Dedifferentiated amniotic fluid mesenchymal stem cell (primary cell): ENCODE results near the gene ELSPBP1.
"Not testable (repeated sequence)": the region's sequence is repeated elsewhere in the genome, so short reads cannot be mapped to it uniquely, and the experiment has no call there.

Source experiments
- DNase-seq: peaks from one replicate; pipeline ENCODE4 v3.0.0-alpha.2; 2016; ENCODE audit errors: extremely low spot score

ELSPBP1 gene

DNA sequence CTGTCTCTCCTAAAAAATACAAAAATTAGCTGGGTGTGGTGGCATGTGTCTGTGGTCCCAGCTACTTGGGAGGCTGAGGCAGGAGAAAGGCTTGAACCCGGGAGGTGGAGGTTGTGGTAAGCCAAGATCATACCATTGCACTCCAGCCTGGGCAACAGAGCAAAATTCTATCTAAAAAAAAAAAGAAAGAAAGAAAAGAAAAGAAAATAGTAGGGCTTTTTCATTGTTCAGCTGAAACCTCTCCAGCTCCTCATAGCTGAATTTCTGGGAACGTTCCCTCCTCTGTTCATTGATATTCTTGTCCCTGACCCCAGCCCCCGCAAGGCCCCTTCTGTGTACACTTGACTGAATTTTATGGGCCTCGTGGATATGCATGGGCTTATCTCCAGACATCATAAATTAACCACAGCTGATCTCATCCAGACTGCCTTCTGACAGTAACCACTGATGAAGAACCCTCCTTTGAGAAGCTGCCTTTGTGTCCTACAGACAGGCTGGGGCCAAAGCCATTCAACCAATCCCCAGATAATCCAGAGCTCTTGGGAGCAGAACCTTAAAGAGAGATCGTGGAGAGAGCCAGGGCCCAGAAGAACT, at the start of gene ELSPBP1:
TSS of gene ELSPBP1 (plus strand) at position 424 of the 594 bp plus-strand sequence. CDS start 14,036 bp downstream, outside the sequence.
- no peak for DNase-seq

DNA sequence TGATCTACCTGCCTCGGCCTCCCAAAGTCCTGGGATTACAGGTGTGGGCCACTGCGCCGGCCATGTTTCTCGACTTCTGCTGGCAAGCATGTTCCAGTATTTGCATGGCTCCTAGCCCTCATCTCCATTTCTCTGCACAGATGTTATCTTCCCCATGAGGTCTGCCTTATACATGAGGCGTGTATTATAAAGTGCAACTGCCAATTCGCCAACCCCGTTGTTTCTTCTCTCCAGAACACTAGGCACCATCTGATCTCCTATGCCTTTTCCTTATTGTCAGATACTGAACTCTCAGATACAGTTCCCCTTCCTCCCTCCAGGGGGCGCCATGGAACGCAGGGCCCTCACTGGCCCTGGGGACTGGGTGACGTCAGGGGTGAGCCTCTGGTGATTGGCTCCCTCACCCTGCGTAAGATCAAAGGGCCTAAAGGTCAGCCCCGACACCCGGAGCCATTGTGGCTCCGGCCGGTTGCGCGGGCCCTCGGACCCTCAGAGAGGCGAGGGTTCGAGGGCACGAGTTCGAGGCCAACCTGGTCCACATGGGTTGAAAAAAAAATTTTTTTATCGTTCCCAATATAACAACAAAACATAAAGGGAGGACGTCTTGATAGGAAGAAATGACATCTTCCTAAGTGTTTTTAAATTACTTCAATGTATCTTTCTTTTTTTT, 44.4 kb upstream of the ELSPBP1 start:
- DNase-seq: not testable (repeated sequence)

DNA sequence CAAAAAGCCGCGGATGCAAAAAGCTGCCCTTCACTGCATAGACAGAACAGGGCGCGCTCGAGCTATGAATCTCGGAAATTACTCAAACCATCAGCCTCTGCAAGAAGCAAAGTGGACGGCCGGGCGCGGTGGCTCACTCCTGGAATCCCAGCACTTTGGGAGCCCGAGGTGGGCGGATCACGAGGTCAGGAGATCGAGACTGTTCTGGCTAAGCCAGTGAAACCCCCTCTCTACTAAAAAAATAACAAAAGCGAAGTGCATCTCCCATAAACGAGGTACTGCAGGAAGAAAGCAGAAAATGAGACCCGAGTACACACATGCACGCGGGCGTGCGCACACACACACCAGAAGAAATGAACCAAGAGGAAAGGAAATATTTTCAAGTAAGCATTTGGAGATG, 42.3 kb upstream of the ELSPBP1 start:
- not testable (repeated sequence) for DNase-seq

DNA sequence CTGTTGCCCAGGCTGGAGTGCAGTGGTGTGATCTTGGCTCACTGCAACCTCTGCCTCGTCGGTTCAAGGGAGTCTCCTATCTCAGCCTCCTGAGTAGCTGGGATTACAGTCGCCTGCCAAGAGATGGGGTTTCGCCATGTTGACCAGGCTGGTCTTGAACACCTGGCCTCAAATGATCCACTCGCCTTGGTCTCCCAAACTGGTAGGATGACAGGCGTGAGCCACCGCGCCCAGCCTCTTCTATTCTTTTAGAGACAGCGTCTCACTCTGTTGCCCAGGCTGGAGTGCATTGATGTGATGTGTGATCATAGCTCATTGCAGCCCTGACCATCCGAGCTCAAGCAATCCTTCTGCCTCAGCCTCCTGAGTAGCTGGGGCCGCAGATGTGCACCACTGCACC, 38.5 kb upstream of the ELSPBP1 start:
- DNase-seq: not testable (repeated sequence)

DNA sequence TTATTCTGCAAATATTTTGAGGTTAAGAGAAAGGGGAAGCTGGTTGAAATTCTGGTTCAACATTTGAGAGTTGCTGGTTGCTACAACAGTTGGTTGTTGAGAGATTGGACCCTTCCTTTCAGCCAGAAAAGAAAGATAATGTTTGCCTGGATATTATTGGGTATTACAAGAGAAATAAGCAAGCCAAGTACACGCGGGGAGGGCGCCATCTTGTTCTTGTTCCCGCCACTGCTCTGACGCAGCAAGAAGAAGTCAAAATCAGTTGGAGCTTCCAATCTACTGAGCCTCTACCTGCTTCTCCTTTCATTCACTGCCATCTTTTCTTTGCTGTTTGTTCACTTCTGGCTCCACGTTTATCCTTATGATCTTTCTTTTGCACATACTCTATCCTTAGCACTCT, 20.9 kb upstream of the ELSPBP1 start:
- no peak for DNase-seq

DNA sequence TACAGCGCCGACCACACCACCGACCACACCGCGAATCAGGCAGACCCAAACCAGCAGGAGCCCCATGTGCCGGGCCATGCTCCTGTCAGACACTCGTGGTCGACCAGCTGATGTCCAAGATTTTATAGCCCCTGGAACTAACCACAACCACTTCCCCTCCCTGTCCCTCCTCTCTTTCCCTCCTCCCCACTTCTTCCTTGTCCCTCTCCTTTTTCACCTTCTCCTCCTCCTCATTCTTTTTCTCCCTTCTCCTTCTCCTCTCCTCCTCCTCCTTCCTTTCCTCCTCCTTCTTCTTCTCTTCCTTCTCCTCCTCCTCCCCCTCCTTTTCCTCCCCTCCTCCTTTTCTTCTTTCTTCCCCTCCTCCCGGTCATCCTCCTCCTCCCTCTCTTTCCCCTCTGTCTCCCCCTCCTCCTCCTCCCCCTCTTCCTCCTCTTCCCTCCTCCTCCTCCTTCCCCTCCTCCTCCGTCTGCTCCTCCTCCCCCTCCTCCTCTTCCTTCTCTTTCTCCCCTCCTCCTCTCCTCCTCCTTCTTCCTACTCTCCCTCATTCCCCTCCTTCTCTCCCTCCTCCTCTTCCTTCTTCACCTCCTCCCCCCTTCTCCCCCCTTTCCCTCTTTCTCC, 3.1 kb upstream of the ELSPBP1 start:
- no peak for DNase-seq

DNA sequence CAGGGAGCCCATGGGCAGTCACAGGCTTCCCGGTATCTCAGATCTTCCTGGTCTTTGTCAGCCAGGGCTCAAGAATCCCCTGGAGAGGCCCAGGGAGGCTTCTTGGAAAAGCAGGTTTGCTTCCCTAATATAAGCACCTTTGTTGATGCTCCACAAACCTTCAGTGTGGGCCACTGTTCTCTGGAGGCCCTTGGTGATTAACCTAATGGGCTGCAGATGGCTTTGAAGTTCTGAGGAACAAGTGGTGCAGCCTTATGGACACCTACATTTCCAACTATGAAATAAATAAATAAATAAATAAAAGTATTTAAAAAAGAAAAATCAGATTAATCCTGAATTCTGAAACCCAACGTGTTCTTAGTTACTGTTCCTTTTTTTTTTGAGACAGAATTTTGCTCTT, 2.4 kb upstream of the ELSPBP1 start, which contains the start of gene BSPH1:
TSS of gene BSPH1 (minus strand) at position 101 of the 400 bp plus-strand sequence. CDS start at position 12, 89 bp downstream.
- no peak for DNase-seq

DNA sequence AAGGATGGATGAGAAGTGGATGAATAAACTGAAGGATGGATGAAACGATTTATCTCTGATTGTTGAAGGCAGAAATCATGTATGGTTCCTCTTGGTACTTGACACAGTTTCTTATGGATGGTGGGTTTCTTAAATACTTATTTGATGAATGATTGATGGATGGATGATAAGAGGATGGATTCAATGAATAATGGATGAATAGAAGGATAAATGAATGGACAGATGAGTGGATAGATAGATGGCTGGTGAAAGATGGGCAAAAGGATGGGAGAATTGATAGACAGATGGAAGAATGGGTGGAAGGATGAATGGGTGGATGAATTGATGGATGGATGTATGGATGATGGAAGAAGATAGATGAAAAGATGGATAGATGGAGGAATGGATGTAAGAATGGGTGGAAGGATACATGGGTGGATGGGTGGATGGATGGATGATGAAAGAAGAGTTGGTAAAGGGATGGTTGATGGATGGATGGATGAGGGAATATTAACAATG, 1.8 kb downstream of the ELSPBP1 start:
- no peak for DNase-seq

DNA sequence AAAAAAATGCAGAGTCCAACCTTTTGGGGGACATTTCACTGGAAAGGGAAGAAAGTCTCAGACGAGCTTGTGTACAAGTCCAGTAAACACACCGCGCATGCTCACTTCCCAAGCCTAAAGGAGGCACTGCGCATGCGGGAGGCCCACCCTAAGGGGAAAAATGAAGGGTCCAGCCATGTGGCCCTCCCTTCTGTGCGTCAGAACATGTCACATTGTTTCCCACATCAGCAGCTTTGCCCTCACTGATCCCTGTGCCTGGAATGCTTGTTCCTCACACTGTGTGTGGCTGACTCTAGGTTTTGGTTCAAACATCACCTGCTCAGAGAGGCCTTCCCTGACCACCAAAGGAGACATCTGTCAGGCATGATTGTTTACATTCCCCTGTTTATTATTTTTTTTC, 4.4 kb downstream of the ELSPBP1 start:
- no peak for DNase-seq

DNA sequence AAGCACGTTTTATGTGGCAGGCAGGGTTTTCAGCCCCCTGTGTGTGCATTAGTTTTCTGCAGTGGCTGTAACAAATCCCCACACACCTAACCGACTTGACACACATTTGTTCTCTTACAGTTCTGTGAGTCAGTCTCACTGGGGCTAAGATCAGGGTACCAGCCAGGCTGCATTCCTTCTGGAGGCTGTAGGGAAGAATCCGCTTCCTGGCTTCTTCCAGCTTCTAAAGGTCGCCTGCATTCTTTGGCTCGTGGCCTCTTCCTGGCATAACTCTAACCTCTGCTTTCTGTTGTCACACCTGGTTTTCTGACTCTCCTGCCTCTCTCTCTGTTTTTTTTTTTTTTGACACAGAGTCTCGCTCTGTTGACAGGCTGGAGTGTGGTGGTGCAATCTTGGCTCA, 6.4 kb downstream of the ELSPBP1 start:
- DNase-seq: no peak

DNA sequence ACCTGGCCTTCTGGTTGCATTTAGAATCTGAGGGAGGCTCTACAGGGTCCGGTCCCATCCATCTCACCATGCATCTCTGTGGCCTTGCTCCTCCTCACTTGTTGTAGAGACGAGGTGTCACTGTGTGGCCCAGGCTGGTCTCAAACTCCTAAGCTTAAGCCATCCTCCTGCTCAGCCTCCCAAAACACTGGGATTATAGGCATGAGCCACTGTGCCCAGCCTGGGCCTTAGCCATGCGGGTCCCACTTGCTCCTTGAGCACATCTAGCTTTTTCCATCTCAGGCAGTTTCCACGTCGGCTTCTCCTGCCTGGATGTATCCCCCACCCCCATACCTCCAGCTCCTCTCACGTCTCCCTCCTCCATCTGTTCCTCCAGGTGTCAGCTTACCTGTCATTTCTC, 9.8 kb downstream of the ELSPBP1 start:
- no peak for DNase-seq

DNA sequence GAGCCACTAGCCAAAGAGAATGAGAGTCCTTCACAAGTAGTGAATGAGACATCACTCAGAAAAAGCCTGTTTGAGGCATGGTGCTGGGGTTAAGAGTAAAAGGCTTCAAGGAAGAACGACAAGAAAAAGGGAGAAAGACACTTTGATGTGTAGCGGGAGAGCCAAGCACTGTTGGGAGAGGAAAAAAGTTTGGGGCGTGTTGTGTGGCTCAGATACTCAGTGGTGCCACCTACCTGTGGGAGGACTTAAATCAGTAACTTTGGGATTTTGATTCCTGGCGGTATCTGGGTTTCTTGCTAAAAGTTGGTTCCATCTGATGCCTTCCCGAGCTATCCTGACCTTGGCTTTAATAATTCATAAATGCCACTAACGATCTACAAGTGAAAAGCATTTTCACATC, 12.3 kb downstream of the ELSPBP1 start:
- no peak for DNase-seq

DNA sequence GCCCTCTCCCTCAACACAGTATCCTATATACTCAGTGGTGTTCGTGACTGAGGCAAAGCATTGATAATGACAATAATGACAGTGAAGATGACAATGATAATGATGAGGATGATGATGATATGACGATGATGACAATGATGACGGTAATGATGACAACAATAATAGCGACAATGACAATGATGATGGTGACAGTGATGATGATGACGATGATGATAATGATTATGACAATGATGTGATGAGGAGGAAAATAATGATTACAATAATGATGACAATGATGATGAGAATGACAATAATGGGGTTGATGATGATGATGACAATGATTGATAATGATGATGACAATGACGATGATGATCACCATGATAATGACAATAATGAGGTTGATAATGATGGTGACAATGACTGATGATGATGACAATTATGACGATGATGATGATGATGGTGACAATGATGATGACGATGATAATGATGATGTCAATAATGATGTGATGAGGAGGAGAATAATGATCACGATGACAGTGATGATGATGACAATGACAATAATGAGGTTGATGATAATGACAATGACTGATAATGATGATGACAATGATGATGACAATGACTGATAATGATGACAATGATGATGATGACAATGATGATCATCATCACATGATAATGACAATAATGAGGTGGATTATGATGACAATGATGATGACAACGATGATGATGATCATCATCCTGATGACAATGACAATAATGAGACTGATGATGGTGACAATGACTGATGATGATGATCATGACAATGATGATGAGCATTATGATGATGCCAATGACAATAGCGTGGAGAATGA, 16.7 kb downstream of the ELSPBP1 start:
- DNase-seq: no peak

DNA sequence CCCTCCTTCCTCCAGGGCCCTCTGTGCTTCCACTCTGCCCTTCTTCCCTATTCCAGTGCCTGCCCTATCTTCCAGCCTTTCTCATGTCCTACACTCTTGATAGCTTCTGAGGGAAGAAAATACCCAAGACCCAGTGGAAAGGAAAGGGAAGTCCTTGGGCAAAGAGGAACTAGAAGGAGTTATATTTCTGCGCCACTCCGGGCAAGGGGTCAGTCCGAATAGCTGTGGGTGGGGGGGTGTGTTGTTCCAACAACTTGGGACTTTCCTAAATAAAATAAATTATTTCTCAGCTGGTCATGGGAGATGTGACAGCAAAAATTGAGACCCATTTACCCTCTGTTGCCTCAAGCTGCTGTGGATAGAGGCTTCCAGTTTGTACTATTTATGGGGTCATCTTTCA, 26.3 kb downstream of the ELSPBP1 start:
- no peak for DNase-seq

DNA sequence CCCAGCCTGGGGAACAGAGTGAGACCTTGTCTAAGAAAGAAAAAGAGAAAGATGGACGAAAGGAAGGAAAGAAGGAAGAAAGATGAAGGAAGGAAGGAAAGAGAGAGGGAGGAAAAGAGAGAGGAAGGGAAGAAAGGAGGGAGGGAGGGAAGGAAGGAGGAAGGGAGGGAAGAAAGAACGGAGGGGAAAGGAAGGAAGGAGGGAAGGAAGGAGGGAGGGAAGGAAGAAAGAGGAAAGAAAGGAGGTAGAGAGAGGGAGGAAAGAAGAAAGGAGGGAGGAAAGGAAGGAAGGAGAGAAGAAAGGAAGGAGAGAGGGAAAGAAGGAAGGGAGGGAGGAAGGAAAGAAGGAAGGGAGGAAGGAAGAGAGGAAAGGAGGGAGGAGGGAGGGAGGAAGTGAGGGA, 28.6 kb downstream of the ELSPBP1 start:
- DNase-seq: no peak

DNA sequence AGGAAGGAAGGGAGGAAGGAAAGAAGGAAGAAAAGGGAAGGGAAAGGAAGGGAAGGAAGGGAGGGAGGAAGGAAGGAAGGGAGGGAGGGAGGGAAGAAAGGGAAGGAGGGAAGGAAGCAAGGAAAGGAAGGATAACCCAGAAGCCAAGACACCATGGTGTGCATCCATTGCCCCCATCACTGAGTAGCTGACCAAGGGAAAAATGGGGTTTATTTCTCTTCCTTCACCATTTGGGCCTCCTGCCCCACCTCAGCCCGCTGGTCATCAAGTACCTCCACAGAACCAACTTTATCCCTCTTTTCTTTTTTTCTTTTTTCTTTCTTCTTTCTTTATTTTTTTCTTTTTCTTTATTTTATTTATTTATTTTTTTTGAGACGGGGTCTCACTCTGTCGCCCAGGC, 29.1 kb downstream of the ELSPBP1 start:
- DNase-seq: no peak

DNA sequence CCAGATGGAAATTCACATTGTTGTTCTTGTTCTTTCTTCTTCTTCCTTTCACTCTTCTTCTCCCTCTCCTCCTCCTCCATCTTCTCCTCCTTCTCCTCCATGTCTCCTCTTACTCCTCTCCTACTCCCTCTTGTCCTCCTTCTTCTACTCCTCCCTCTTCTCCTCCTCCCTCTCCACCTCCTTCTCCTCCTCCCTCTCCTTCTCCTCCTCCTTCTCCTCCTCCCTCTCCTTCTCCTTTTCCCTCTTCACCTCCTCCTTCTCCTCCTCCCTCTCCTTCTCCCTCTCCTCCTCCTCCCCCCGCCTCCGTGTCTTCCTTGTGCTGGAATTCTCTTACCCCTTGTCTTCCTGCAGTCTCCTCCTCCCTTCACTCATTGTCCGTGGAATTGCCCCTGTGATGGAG, 31.0 kb downstream of the ELSPBP1 start:
- DNase-seq: no peak

DNA sequence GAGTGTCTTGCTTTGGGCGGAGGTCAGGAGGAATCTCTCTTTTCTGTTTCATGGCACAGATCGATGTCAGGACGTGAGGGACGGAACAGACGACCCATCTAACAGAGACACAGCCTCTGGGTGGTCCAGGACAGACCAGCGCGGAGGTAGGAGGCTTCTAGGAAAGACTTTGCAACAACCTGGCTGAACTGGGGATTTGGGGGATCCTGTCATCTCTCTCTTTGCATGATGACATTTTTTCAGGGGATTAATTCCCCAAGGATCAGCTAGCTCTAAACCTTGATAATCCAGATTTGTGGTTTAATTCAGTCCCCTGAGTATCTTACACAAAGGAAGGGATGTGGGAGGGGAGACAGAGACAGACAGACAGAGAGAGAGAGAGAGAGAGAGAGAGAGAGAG, 35.0 kb downstream of the ELSPBP1 start:
- DNase-seq: no peak

DNA sequence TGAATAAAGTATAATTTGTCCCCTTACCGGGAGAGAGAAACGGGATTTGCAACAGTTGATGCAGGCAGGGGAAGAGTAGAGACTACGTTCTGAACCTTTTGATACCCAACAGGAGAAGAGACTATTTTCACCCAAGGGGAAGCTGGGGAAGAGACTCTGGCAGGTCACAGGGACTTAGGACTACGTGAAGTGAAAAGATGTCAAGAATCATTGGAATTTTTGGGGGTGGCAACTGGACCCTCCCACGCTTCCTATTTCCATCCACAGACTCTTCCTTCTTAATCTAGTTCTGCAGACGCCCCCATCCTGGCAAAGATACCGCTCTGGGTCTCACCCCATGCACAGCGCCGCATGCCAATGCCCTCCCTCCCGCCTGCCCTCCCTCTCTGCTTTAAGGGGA, 35.6 kb downstream of the ELSPBP1 start:
- DNase-seq: no peak

DNA sequence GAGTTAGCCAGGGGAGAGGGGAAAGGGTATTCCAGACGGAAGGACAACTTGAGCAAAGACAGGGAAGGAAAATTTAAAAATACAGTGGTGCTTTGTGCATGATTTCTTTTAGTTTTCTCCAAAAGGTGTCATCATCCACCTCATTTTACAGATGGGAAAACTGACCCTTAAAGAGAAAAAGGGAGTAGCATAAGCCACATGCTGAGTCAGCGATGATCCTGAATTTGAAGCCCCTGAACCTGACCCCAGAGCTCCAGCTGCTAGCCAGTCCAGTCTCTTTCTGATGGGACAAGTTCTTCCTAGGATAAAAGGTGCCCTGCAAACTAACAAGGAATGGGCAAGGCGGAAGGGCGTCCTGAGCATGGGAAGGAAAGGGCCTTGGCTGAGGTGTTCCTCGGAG, 39.2 kb downstream of the ELSPBP1 start:
- DNase-seq: no peak

DNA sequence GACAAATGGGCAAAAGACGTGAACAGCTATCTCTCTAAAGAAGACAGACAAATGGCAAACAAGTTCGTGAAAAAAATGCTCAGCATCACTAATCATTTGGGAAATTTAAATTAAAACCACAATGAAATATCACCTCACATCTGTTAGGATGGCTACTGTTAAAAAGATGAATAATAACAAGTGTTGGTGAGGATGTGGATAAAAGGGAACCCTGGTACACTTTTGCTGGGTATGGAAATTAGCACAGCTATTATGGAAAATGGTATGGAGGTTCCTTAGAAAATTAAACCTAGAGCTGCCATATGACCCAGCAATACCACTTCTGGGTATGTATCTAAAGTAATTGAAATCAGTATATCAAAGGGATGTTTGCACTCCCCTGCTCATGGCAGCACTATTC, 42.3 kb downstream of the ELSPBP1 start:
- DNase-seq: no peak

DNA sequence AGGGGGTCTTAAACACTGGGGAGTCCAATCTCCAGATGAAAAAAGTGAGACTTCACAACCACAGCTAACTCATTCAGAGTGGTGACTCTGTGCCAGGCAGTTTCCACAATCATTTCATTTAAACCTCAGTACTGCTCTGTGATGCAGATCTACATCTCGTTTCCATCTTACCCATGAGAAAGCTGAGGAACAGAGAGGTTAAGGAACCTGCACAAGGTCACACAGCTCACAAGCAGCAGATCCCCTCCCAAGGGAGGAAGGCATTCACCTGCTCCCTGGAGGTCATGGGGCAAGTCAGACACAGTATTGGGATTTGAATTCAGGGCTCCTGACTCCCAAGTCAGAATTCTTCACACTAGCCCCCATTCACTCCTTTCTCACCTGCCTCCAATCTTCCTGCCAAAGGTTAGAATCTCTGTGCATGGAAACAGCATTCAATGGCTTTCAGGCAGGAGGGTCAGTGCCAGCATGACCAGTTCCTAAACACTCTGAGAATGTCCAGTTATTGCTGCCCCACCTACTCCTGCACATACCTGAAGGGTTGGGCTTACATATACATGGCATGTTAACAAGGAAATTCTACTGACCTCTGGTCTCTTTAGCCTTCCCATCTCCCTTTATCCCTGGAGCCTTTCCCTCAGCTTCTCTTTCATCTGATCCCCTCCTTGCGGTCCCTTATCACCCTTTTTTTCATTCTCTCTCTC, 47.6 kb downstream of the ELSPBP1 start:
- DNase-seq: no peak
